Prostate gland (tissue), 2 donors: ENCODE results near the gene CEP72.

Experiments
- POLR2A ChIP-seq: fragments of 450-650 bp; IDR thresholded peaks from one replicate; pipeline ENCODE4 v1.6.1; 2016; ENCODE audit warnings: antibody characterized with exemption, mild to moderate bottlenecking
- POLR2AphosphoS5 ChIP-seq: sonication (generic); formaldehyde crosslinking; IDR thresholded peaks from one replicate; pipeline ENCODE4 v1.6.1; 2017; ENCODE audit warnings: antibody characterized with exemption
- TF ChIP-seq, protein P1 (sequence below), 4 experiments: fragments of 200-600 bp in 2 of 4; fragments of 450-650 bp in 2 of 4; sonication (generic) in 2 of 4; IDR thresholded peaks; 1 replicate in 3 of 4; 2 replicates in 1 of 4; pipeline ENCODE4 v1.5.1; 2016 to 2019; ENCODE audit warnings: antibody characterized with exemption in 4 of 4, mild to moderate bottlenecking in 2 of 4, moderate library complexity in 2 of 4

DNA sequence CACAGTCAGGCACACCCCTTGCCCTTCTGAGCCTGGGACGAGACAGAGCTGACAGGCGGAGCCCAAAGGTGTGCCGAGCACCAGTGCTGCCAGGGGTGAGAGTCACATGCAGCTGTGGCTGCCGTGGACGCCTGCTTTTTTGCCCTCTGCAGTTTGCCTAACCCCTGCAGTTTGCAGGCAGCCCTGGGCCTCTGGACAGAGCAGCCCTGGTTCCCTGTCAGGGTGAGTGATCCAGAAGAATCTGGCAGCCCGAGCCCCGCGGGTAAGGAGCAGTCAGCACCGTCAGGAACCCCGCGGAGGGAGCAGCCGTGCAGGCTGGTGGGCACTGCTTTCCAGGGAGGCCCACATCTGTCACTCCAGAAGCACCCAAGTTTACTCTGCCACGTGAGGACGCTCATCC lies 30.3 kb downstream of the CEP72 start:
- TF ChIP-seq POLR2A (no peak), POLR2AphosphoS5 (no peak)
- TF ChIP-seq, protein P1, sequence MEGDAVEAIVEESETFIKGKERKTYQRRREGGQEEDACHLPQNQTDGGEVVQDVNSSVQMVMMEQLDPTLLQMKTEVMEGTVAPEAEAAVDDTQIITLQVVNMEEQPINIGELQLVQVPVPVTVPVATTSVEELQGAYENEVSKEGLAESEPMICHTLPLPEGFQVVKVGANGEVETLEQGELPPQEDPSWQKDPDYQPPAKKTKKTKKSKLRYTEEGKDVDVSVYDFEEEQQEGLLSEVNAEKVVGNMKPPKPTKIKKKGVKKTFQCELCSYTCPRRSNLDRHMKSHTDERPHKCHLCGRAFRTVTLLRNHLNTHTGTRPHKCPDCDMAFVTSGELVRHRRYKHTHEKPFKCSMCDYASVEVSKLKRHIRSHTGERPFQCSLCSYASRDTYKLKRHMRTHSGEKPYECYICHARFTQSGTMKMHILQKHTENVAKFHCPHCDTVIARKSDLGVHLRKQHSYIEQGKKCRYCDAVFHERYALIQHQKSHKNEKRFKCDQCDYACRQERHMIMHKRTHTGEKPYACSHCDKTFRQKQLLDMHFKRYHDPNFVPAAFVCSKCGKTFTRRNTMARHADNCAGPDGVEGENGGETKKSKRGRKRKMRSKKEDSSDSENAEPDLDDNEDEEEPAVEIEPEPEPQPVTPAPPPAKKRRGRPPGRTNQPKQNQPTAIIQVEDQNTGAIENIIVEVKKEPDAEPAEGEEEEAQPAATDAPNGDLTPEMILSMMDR (IDR thresholded peaks at IDR 0.05), result no peak
